Glomerular visceral epithelial cell (primary cell): ENCODE measurements around the gene THSD1.
A peak's percentile ranks its signal among the peaks of the same experiment; 100 is the strongest.
"Not testable (repeated sequence)": the region's sequence is repeated elsewhere in the genome, so short reads cannot be mapped to it uniquely, and the experiment has no call there.

Experiments used
- DNase-seq: peaks from one replicate; pipeline ENCODE4 v3.0.0-alpha.2; 2016; ENCODE audit errors: extremely low spot score

The THSD1 gene

DNA sequence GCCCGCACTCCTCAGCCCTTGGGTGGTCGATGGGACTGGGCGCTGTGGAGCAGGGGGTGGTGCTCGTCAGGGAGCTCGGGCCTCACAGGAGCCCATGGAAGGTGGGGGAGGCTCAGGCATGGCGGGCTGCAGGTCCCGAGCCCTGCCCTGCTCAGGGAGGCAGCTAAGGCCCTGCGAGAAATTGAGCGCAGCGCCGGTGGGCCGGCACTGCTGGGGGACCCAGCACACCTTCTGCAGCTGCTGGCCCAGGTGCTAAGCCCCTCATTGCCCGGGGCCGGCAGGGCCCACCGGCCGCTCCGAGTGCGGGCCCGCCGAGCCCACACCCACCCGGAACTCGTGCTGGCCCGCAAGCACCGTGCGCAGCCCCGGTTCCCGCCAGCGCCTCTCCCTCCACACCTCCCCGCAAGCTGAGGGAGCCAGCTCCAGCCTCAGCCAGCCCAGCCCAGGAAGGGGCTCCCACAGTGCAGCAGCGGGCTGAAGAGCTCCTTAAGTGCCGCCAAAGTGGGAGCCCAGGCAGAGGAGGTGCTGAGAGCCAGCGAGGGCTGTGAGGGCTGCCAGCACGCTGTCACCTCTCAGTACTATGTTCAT is 2.2 kb upstream of the THSD1 start:
- not testable (repeated sequence) for DNase-seq

DNA sequence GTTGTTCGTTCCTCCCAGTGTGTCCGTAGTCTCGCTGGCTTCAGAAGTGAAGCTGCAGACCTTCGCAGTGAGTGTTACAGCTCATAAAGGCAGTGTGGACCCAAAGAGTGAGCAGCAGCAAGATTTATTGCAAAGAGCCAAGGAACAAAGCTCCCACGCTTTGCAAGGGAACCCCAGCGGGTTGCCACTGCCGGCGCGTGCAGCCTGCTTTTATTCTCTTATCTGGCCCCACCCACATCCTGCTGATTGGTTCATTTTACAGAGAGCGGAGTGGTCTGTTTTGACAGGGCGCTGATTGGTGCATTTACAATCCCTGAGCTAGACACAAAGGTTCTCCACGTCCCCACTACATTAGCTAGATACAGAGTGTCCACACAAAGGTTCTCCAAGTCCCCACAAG is 1.5 kb upstream of the THSD1 start:
- DNase-seq, result not testable (repeated sequence)

DNA sequence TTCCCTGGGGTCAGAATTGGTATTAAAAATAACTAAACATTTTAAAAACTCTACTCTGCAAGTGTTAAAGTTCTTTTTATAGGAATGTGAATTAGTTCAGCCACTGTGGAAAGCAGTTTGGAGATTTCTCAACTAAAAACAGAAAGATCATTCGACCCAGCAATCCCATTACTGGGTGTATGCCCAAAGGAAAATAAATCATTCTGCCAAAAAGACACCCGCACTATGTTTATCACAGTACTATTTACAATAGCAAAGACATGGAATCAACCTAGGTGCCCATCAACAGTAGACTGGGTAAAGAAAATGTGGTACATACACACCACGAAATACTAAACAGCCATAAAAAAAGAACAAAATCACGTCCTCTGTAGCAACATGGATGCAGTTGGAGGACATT is 657 bp upstream of the THSD1 start:
- DNase-seq, result no peak

DNA sequence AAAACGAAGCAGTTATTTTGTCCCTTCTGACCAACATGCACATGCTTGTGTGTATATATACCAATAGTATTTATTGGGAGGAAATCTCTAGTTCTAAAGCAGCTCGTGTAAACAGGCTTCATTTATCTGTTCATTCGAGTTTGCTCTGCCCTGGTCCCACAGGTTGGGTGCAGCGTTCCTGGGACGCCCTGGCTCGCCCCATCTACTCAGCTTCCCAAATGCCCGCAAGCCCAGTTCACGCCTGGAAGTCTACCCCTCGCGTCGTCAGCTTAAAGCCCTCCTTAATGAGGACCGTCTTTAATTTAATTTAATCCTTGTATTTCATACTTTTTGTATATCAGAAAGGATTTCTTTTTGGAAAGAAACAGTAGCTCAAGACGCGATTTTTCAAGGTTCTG is 604 bp downstream of the THSD1 start:
- peak; percentile 16 for DNase-seq

- no peak for DNase-seq
These were observed 6.3 kb downstream of the THSD1 start for GRCh38 chr13:52399708-52400107.

GRCh38 chr13:52399046-52399445 is 6.9 kb downstream of the THSD1 start:
- no peak for DNase-seq

DNA sequence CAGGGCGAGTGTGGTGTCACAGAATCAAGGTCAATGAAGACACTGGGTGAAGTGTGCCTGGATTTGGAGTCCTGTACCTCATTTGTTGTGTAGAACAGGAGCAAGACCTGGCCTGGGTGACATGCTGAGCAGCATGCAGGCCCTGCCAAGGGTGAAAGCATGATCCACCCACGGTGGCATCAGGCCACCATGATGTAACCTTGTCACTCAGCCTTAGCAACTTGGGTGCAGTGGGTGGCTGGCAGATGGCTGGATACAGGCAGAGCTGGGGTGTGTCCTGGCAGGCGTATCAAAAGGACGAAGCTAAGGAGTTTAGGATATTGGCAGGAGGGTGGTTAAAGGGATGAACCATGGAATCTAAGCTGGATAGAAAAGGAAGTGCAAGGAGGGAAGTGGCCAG is 10.3 kb downstream of the THSD1 start:
- no peak for DNase-seq

DNA sequence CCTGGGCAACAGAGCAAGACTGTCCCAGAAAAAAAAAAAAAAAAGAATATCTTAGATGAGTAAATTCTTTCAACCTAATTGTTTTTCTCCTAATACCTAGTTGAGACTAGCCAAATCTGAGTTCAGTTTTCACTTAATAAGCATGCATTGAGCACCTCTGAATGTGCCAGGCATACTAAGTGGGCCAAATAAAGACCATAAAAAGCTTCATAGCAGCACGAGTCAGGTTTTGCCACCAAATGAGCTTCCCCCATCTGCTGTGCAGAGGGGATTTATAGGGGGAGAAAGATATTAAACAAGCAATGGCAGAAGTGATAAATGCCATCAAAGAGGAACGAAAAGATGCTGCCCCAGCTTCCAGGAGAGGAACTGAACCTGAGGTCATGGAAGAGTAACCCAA is 11.4 kb downstream of the THSD1 start:
- no peak for DNase-seq

DNA sequence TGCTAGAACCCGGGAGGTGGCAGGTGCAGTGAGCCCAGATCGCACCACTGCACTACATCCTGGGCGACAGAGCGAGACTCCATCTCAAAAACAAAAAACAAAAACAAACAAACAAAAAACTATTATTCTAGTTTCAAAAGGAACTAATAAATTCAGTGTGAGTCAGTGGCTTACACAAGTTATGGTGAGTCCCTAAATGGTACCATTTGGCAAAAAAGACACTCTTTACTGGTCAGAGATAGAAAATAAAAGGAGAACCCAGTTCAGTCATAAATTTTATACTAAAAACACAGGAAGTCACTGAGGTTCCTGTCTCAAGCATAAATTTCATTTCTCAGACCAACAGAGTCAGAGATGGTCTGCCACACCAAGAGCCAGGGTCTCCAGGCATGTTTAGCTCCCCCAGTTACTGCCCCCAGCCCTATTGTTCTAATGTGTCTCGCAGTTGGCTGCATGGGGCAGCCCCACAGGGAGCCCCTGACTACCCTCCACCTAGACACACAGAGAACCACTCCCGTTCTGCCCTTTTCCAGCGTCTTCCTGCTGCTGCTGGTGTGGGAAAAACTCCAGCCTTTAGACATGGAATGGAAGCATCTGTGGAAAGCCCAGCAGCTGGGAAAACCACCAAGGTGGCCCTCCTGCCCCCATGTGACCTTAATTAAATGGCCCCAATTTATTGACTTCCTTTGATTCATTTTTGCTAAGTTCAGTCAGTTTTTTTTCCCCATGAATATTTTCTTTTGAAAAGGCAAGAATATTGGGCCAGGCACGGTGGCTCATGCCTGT is 12.2 kb downstream of the THSD1 start:
- no peak for DNase-seq

GRCh38 chr13:52387721-52388120 is 18.3 kb downstream of the THSD1 start:
- DNase-seq, result no peak

DNA sequence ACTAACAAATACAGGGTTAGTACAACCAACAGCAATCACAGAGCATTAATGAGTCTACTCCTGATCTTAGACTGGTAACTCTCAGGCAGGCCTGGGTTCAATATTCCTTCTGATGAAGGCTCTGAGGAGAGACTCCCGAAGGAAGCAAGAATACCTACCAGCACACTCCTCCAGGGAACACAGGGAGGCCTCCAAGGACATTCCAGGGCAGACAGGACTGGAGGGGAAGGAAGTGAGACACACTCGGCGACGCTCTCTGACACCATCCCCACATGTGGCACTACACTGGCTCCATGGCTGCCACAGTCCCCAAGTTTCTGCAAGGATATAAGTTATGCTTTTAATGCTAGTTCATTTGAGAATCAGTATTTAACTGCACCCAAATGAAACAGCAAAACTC is 20.1 kb downstream of the THSD1 start:
- no peak for DNase-seq

DNA sequence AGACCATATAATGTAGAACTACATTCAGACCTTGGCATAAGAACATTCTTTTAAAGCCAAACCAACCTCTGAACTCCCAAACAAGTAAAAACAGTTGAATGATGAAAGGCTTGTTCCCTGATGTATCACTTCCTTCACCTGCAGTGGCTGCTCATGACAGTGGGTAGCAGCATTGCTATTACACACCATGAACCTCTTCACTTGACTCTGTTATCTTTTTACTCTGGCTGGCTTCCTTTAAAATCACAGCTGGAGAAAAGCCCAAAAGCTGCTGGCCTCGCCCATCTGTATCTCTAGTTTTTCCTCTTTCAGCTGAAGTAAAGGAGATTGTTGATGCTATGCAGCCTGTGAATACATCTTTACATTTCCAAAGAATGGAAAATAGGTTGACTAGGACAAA is 22.6 kb downstream of the THSD1 start:
- no peak for DNase-seq

GRCh38 chr13:52378312-52378711 is 27.7 kb downstream of the THSD1 start:
- DNase-seq, result no peak

DNA sequence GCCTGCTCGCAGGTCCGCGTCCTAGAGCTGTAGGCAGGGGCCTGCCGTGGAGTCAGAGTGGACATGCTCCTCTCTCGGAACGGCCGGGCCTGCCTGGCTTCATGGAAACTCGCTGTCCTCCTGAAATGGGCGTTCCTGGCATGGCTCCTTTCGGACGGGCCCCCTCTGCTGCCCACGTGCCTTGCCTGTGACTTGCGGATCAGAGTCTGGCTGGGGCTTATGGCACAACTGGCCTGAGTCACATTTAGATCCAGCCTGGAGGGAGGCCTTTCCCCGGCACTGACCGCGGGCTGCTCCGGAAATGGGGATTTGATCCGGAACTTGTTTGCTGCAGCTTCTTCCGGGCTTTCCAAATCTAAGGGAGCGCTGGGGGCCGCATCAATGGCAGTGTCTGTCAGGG is 28.1 kb downstream of the THSD1 start:
- DNase-seq, result no peak

DNA sequence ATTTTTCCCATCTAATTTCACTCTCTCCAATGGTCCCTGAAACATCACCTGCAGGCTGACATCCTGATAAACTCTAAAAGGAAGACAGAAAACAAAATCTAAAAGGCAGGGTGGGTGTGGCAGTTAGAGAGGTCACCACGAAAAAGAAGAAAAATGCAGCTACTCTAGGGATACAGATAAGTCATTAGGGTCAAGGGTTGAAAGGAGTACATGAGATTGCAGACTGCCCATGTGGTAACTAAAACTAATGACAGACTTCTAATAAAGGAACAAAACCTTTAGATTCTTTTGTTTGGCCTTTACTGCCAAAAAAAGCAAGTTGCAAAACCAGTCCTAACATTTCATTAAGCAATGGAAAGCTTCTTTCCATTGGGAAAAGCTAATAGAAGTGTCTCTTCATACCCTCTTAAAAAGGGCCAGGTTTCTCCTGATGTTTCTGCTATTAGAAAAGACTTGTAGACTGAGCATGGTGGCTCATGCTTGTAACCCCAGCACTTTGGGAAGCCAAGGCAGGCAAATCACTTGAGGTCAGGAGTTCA is 31.0 kb downstream of the THSD1 start:
- DNase-seq, result no peak

GRCh38 chr13:52374389-52374788 is 31.6 kb downstream of the THSD1 start:
- DNase-seq, result no peak

- DNase-seq, result peak; percentile 13
These were observed 32.7 kb downstream of the THSD1 start for GRCh38 chr13:52373277-52373676.

DNA sequence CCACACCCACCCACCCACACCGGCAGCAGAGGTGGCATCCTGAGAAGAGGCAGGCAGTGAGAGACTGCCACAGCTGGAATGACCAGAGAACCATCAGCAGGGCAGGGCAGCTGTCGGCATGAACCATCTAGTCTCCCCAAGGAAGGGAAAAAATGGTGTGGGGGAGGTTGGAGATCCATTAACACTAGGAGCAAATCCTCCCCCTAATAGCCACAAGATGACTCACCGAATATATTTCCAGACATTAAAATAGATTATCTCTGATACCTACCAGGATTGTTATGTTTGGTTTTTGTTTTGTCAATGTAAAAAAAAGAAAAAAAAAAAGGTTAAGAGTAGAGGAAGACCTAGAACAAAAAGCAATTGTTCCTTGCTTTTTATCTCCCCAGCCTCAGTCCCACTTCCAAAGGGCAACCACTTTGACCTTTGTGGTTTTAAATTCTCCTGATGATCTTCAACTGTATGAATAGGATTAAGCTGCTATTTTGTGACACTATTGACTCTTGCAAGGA is 34.2 kb downstream of the THSD1 start:
- peak; percentile 73 for DNase-seq

DNA sequence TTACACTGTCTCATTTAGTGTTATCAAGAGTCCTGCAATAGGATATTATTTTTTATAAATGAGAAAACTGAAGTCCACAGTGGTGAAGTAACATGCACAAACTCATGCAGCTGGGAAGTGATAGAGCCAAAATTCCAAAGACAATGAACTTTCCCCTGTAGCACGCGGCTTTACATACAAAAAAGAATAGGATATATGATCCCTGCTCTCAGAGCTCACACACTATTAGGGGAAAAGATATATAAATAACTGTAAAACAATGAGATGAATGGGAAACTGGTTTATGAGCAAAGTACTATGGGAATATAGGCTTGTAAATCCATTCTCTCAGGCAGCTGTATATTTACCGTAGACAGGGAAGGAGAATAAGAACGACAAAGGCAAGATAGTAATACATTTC is 39.7 kb downstream of the THSD1 start:
- no peak for DNase-seq

- DNase-seq, result not testable (repeated sequence)
These were observed 43.6 kb downstream of the THSD1 start for GRCh38 chr13:52362169-52362887.

DNA sequence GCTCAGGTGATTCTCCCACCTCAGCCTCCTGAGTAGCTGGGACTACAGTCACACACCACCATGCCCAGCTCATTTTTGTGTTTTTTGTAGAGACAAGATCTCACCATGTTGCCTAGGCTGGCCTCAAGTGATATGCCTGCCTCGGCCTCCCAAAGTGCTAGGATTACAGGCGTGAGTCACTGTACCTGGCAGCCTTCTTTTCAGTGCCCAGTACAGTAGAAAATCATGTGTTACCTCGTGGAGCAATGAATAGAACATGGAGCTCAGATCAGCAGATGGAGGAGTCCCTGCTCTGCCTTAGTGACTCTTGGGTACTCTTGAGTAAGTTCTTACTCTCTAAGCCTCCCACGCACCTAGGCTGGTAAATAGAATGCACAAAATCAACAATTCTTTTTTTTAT is 44.7 kb downstream of the THSD1 start:
- no peak for DNase-seq

- no peak for DNase-seq
These were observed 46.4 kb downstream of the THSD1 start for GRCh38 chr13:52359534-52359933.

GRCh38 chr13:52356327-52356726 is 49.6 kb downstream of the THSD1 start:
- peak; percentile 78 for DNase-seq
